Spleen (tissue), 11 donors: ENCODE results near the gene LRRC58. TPM values are rescaled to one million over a fixed set of nuclear protein-coding genes. Genes with fewer than 3 reads are reported as not detected.

Experiments
- DNase-seq: peaks from one replicate; pipeline ENCODE4 v3.0.0-alpha.2; 2020
- H3K27ac ChIP-seq, 8 donors: fragments of 200-600 bp; sonication (generic) in 7 of 8; 1 replicate in 4 of 8; 2 replicates in 4 of 8; pipeline versions ENCODE4 v1.5.0 to v1.8.0; 2016 to 2021; ENCODE audit warnings: inconsistent platforms in 4 of 8, mild to moderate bottlenecking in 4 of 8, moderate library complexity in 1 of 8
- H3K27me3 ChIP-seq, 7 donors: fragments of 200-600 bp; sonication (generic) in 6 of 7; replicated peaks in 1 of 7; 1 replicate in 4 of 7; 2 replicates in 3 of 7; pipeline versions ENCODE4 v1.5.0 to v1.8.0; 2016 to 2021; ENCODE audit warnings: inconsistent platforms in 3 of 7, mild to moderate bottlenecking in 1 of 7
- H3K36me3 ChIP-seq, 6 donors: fragments of 200-600 bp; sonication (generic) in 5 of 6; 1 replicate in 4 of 6; 2 replicates in 2 of 6; pipeline versions ENCODE4 v1.5.0 to v1.8.0; 2016 to 2021; ENCODE audit warnings: inconsistent platforms in 2 of 6
- H3K4me1 ChIP-seq, 6 donors: fragments of 200-600 bp; sonication (generic) in 5 of 6; 1 replicate in 3 of 6; 2 replicates in 3 of 6; pipeline versions ENCODE4 v1.5.0 to v1.8.0; 2016 to 2021; ENCODE audit warnings: inconsistent platforms in 3 of 6
- H3K4me3 ChIP-seq, 8 donors: fragments of 200-600 bp; sonication (generic) in 7 of 8; 1 replicate in 4 of 8; 2 replicates in 4 of 8; pipeline versions ENCODE4 v1.5.0 to v1.8.0; 2016 to 2021; ENCODE audit warnings: inconsistent platforms in 4 of 8, mild to moderate bottlenecking in 4 of 8, moderate library complexity in 2 of 8
- H3K9me3 ChIP-seq, 8 donors: fragments of 200-600 bp; sonication (generic) in 7 of 8; 1 replicate in 4 of 8; 2 replicates in 4 of 8; pipeline versions ENCODE4 v1.5.0 to v1.8.0; 2016 to 2021; ENCODE audit warnings: inconsistent platforms in 4 of 8
- POLR2A ChIP-seq, 3 donors: fragments of 450-650 bp; IDR thresholded peaks; one replicate each; pipeline ENCODE4 v1.5.1; 2017; ENCODE audit warnings: antibody characterized with exemption in 3 of 3, mild to moderate bottlenecking in 1 of 3
- POLR2AphosphoS5 ChIP-seq, 3 donors: sonication (generic); formaldehyde crosslinking; IDR thresholded peaks; one replicate each; pipeline ENCODE4 v1.5.1; 2017; ENCODE audit warnings: antibody characterized with exemption in 3 of 3
- WGBS, 5 donors: extraction: QIAGEN DNeasy Blood & Tissue Kit in 3 of 5; methylation state at CpG; one replicate each; pipeline versions ENCODE4 v1.1.5 to v1.1.7; 2013 to 2018; 5-methylcytosine and 5-hydroxymethylcytosine counted together
- intact Hi-C: fragments of 100-400 bp; cut with DNase I; formaldehyde crosslinking; loops from one replicate; pipeline ENCODE4 v1.15.0; 2023; ENCODE audit warnings: low total_unique reads
- polyA plus RNA-seq, 3 donors: library from polyadenylated mRNA; stranded (reverse); fragments of 200-250 nt; gene quantifications; one replicate each; pipeline ENCODE4 v1.2.1, GENCODE V29; 2013
- total RNA-seq, 7 donors: library from RNA; depleted of rRNA in 3 of 7; stranded (reverse); fragments of >200 nt in 3 of 7; fragmentation: NEBNext Ultra II Directional in 4 of 7; extraction: Animal tissue kit (Norgen Biotek cat#: 25700) in 4 of 7; gene quantifications; one replicate each; pipeline versions ENCODE4 v1.1.0 to v1.2.1, GENCODE V29; 2016 to 2021
- TF ChIP-seq, protein P1 (sequence below), 11 experiments: fragments of 200-600 bp in 7 of 11; fragments of 450-650 bp in 4 of 11; sonication (generic) in 4 of 11; IDR thresholded peaks in 8 of 11; conservative IDR thresholded peaks in 3 of 11; 1 replicate in 7 of 11; 2 replicates in 4 of 11; pipeline versions ENCODE4 v1.4.0 to v1.8.0; 2016 to 2021; ENCODE audit warnings: antibody characterized with exemption in 11 of 11, inconsistent platforms in 4 of 11, mild to moderate bottlenecking in 1 of 11
- donor health status: healthy with polysubstance abuse.
- donor health status: DM: no; HTN: no; CAD: no; lungs with moderate emphysema.
- donor health status: DM: no; HTN: no; CAD: no.
- donor health status: Bipolar disorder and iron deficiency.
- donor health status: healthy.
- donor health status: DM: no; HTN: no; CAD: no.
- donor health status: DM: yes; HTN: yes; CAD: no.

LRRC58 gene
- total and polyA plus RNA-seq, 10 donors = 4.2 to 38.7 (median 21.2) TPM

- peak overlapping the region in 4 of 8 donors; percentile 80 to 97 (median 90) for H3K4me3 ChIP-seq
- H3K27ac ChIP-seq = peak overlapping the region in 6 of 8 donors; percentile 90 to 95 (median 92)
- H3K36me3 ChIP-seq = peaks cover 0 to 7% (median 0%) of the 10 kb centered on the region in 6 donors
- WGBS, 5 donors = 54 to 68% (median 60%) methylated on average over 8 of the region's 8 CpGs
- intact Hi-C loops = no loop called here
- no peaks in the 10 kb centered on the region for H3K9me3 ChIP-seq
- H3K27me3 ChIP-seq = no peaks in the 10 kb centered on the region
- peak; percentile 72 for DNase-seq
- TF ChIP-seq, protein P1, sequence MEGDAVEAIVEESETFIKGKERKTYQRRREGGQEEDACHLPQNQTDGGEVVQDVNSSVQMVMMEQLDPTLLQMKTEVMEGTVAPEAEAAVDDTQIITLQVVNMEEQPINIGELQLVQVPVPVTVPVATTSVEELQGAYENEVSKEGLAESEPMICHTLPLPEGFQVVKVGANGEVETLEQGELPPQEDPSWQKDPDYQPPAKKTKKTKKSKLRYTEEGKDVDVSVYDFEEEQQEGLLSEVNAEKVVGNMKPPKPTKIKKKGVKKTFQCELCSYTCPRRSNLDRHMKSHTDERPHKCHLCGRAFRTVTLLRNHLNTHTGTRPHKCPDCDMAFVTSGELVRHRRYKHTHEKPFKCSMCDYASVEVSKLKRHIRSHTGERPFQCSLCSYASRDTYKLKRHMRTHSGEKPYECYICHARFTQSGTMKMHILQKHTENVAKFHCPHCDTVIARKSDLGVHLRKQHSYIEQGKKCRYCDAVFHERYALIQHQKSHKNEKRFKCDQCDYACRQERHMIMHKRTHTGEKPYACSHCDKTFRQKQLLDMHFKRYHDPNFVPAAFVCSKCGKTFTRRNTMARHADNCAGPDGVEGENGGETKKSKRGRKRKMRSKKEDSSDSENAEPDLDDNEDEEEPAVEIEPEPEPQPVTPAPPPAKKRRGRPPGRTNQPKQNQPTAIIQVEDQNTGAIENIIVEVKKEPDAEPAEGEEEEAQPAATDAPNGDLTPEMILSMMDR (IDR thresholded peaks at IDR 0.05 in 8 of 11, conservative IDR thresholded peaks at IDR 0.05 in 3 of 11) = no peak
- TF ChIP-seq POLR2A (IDR thresholded peaks at IDR 0.05) (no peak), POLR2AphosphoS5 (IDR thresholded peaks at IDR 0.05) (no peak)
- peaks cover 9 to 48% (median 39%) of the 10 kb centered on the region in 6 donors for H3K4me1 ChIP-seq
Observed at GRCh38 chr3:120350401-120350941, 1.3 kb upstream of the LRRC58 start.

DNA sequence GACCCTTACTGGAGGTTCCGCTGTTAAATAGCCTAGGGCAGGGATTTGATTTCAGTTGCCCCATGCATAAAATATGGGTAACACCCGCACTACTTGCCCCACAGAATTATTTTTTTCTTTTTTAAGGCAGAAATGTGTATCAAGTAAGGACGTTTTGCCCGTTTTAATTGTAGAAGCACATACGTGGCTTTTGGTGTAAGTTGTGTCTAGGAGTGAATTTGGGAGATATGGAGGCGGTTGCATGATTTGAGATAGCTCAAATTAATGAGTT, 636 bp upstream of the LRRC58 start:
- Histone ChIP-seq H3K4me3 (peak overlapping the region; percentile 80 to 97 (median 88)), H3K36me3 (peaks cover 0 to 10% (median 0%) of the 10 kb centered on the region in 6 donors), H3K9me3 (no peaks in the 10 kb centered on the region), H3K4me1 (peaks cover 16 to 55% (median 45%) of the 10 kb centered on the region in 6 donors), H3K27me3 (no peaks in the 10 kb centered on the region), H3K27ac (peak overlapping the region; percentile 90 to 95 (median 92))
- DNase-seq = no peak
- 8 to 11% (median 9%) methylated on average over 6 of the region's 6 CpGs for WGBS, 5 donors
- intact Hi-C loops = no loop called here
- no peak for TF ChIP-seq POLR2AphosphoS5 (IDR thresholded peaks at IDR 0.05)
- TF ChIP-seq, protein P1 (IDR thresholded peaks at IDR 0.05 in 8 of 11, conservative IDR thresholded peaks at IDR 0.05 in 3 of 11) = no peak
- TF ChIP-seq POLR2A (IDR thresholded peaks at IDR 0.05) = no peak

DNA sequence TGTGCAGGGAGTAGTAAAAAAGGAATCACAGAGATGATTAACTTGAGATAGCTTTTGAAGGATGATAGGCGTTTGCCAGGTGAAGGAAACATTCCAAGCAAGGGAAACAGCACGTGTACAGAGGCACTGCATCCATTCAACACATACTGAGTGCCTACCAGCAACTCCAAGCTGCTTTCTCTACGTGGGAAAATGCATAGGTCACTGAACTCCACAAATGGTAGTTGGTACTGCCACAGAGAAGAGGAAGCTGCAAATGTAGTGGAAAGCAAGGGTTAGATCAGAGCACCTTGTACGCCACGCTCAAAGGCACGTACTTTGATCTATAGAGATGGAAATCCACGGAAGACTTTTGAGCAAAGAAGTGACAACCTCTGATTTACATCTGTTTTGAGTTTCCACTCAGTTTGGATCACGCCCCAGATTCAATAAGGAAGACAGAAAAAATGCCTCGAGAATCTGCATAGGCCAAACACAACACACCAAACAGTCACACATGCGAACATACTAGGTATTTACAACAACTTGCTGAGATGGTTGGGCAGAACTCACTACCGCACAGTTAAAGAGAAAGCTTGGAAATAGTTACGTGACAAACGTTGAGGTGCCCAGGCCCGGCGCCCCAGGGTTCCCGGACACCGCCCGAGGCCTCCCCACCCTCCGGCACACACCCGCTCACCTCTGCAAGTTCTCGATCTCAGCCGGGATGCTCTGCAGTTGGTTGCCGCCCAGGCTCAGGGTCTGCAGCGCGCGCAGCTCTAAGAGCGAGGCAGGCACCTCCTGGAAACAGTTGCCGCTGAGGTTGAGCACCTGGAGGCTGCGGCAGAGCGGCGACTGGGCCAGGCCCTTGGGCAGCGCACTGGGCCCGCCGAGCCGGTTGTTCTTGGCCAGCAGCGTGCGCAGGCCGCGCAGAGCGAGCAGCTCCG, 826 bp downstream of the LRRC58 start:
- Histone ChIP-seq H3K27me3 (no peaks in the 10 kb centered on the region), H3K36me3 (peaks cover 0 to 17% (median 0%) of the 10 kb centered on the region in 6 donors), H3K4me1 (peaks cover 19 to 70% (median 55%) of the 10 kb centered on the region in 6 donors), H3K9me3 (no peaks in the 10 kb centered on the region), H3K4me3 (peak overlapping the region; percentile 80 to 97 (median 88)), H3K27ac (peak overlapping the region; percentile 90 to 95 (median 92))
- no peak for TF ChIP-seq POLR2A (IDR thresholded peaks at IDR 0.05)
- TF ChIP-seq POLR2AphosphoS5 (IDR thresholded peaks at IDR 0.05) = no peak
- no peak for DNase-seq
- WGBS, 5 donors = 1 to 3% (median 2%) methylated on average over 18 to 41 of the region's 41 CpGs
- intact Hi-C loops = no loop called here

DNA sequence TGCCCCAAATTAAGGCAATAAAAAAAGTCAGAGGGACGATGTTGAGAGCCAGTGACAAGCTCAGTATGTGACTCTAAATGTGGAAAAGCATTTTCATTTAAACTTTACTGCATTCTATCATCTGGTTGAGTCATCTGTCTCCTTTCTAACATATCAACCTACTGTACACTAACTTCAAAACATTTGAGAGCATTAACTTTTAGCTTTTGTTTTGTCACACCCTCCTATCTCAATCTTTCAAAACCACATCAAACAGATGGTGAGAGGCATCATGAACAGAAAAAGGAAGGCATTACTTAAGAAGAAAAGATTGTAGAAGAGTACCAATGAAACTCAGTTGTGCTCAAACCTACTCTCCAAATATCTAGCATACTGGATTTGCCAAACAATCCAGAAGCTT, 4.8 kb downstream of the LRRC58 start:
- no peak for DNase-seq
- Histone ChIP-seq H3K27ac (no peak overlapping the region), H3K4me1 (peaks cover 19 to 67% (median 41%) of the 10 kb centered on the region in 6 donors), H3K36me3 (peaks cover 0 to 48% (median 3%) of the 10 kb centered on the region in 6 donors), H3K4me3 (no peak overlapping the region), H3K27me3 (no peaks in the 10 kb centered on the region), H3K9me3 (peaks cover 0 to 15% (median 12%) of the 10 kb centered on the region in 8 donors)
- intact Hi-C loops = no loop called here
- WGBS, 5 donors = 55 to 70% (median 63%) methylated on average over 1 of the region's 1 CpG
- TF ChIP-seq POLR2A (IDR thresholded peaks at IDR 0.05) (no peak), POLR2AphosphoS5 (IDR thresholded peaks at IDR 0.05) (no peak)
- TF ChIP-seq, protein P1 (IDR thresholded peaks at IDR 0.05 in 8 of 11, conservative IDR thresholded peaks at IDR 0.05 in 3 of 11) = no peak
